HG03378 (cell line): ENCODE data around the gene TRAF3IP3.
"Not testable (repeated sequence)": the region's sequence is repeated elsewhere in the genome, so short reads cannot be mapped to it uniquely, and the experiment has no call there.

Experiments
- ATAC-seq: cut with Tn5 transposase; IDR thresholded peaks from one replicate; pipeline ENCODE4 v1.9.1; 2021; ENCODE audit warnings: mild to moderate bottlenecking, moderate library complexity; ENCODE audit not compliant: unreplicated experiment

TRAF3IP3 gene

GRCh38 chr1:209767706-209768105 is 11.9 kb downstream of the TRAF3IP3 start:
- ATAC-seq, result no peak

GRCh38 chr1:209768354-209768774 is 12.5 kb downstream of the TRAF3IP3 start:
- peak; percentile 88 for ATAC-seq

- peak; percentile 78 for ATAC-seq
Measured at GRCh38 chr1:209769171-209769904, 13.5 kb downstream of the TRAF3IP3 start.

GRCh38 chr1:209769971-209770370 is 14.1 kb downstream of the TRAF3IP3 start:
- ATAC-seq, result no peak

- no peak for ATAC-seq
Measured at GRCh38 chr1:209770636-209771415, 15.0 kb downstream of the TRAF3IP3 start.

GRCh38 chr1:209772126-209772525 is 16.3 kb downstream of the TRAF3IP3 start:
- no peak for ATAC-seq

GRCh38 chr1:209774592-209774991 is 18.7 kb downstream of the TRAF3IP3 start:
- ATAC-seq, result peak; percentile 72

- no peak for ATAC-seq
Measured at GRCh38 chr1:209775678-209776077, 19.8 kb downstream of the TRAF3IP3 start.

GRCh38 chr1:209777587-209777986 is 21.7 kb downstream of the TRAF3IP3 start:
- ATAC-seq, result no peak

- no peak for ATAC-seq
Measured at GRCh38 chr1:209778102-209778501, 22.2 kb downstream of the TRAF3IP3 start.

GRCh38 chr1:209780268-209780667 is 24.4 kb downstream of the TRAF3IP3 start:
- ATAC-seq, result no peak

- no peak for ATAC-seq
Measured at GRCh38 chr1:209783386-209783785, 27.5 kb downstream of the TRAF3IP3 start.

- peak; percentile 93 for ATAC-seq
Measured at GRCh38 chr1:209784265-209785169, 28.7 kb downstream of the TRAF3IP3 start, which contains the start of gene C1orf74. Gene C1orf74, minus strand, starts transcription at chr1:209784559. Its CDS starts 925 bp downstream, at chr1:209783634.

GRCh38 chr1:209785592-209785991 is 29.7 kb downstream of the TRAF3IP3 start:
- no peak for ATAC-seq

- ATAC-seq, result no peak
Measured at GRCh38 chr1:209786146-209786545, 30.3 kb downstream of the TRAF3IP3 start.

GRCh38 chr1:209787551-209787950 is 31.7 kb downstream of the TRAF3IP3 start:
- ATAC-seq, result no peak

- no peak for ATAC-seq
Measured at GRCh38 chr1:209789245-209789644, 33.4 kb downstream of the TRAF3IP3 start.

- ATAC-seq, result no peak
Measured at GRCh38 chr1:209790286-209791193, 34.7 kb downstream of the TRAF3IP3 start.

GRCh38 chr1:209791920-209792319 is 36.1 kb downstream of the TRAF3IP3 start:
- ATAC-seq, result no peak

GRCh38 chr1:209793711-209794110 is 37.9 kb downstream of the TRAF3IP3 start:
- ATAC-seq, result not testable (repeated sequence)
